ENCODE data around the gene FARP1.

The FARP1 gene

GRCh38 chr13:98467263-98467985, 324.5 kb downstream of the FARP1 start:
- Histone ChIP-seq H3K9me3 (ENCODE audit: control insufficient read depth, low read length) (no peaks in the 10 kb centered on the region), H3K9ac (ENCODE audit: low read length) (no peak overlapping the region), H3K27me3 (ENCODE audit: control insufficient read depth, insufficient read depth, low read length) (no peaks in the 10 kb centered on the region), H3K4me3 (ENCODE audit: low read length) (no peak overlapping the region), H3K36me3 (ENCODE audit: control insufficient read depth, insufficient read depth, low read length) (peaks cover 35% of the 10 kb centered on the region), H3K4me1 (ENCODE audit: control insufficient read depth, insufficient read depth, low read length) (peaks cover 41% of the 10 kb centered on the region)

- no peak overlapping the region for H3K4me3 ChIP-seq (ENCODE audit: low read length)
- no peaks in the 10 kb centered on the region for H3K27me3 ChIP-seq (ENCODE audit: control insufficient read depth, insufficient read depth, low read length)
- H3K4me1 ChIP-seq (ENCODE audit: control insufficient read depth, insufficient read depth, low read length) = peaks cover 49% of the 10 kb centered on the region
- peaks cover 32% of the 10 kb centered on the region for H3K36me3 ChIP-seq (ENCODE audit: control insufficient read depth, insufficient read depth, low read length)
- H3K9ac ChIP-seq (ENCODE audit: low read length) = no peak overlapping the region
- no peaks in the 10 kb centered on the region for H3K9me3 ChIP-seq (ENCODE audit: control insufficient read depth, low read length)
Measured at GRCh38 chr13:98468361-98468760, 325.5 kb downstream of the FARP1 start.

- Histone ChIP-seq H3K4me1 (ENCODE audit: control insufficient read depth, insufficient read depth, low read length) (peaks cover 55% of the 10 kb centered on the region), H3K4me3 (ENCODE audit: low read length) (no peak overlapping the region), H3K27me3 (ENCODE audit: control insufficient read depth, insufficient read depth, low read length) (no peaks in the 10 kb centered on the region), H3K36me3 (ENCODE audit: control insufficient read depth, insufficient read depth, low read length) (peaks cover 29% of the 10 kb centered on the region), H3K9me3 (ENCODE audit: control insufficient read depth, low read length) (no peaks in the 10 kb centered on the region), H3K9ac (ENCODE audit: low read length) (no peak overlapping the region)
Measured at GRCh38 chr13:98468929-98469328, 326.0 kb downstream of the FARP1 start.

- Histone ChIP-seq H3K36me3 (ENCODE audit: control insufficient read depth, insufficient read depth, low read length) (peaks cover 29% of the 10 kb centered on the region), H3K27me3 (ENCODE audit: control insufficient read depth, insufficient read depth, low read length) (no peaks in the 10 kb centered on the region), H3K9me3 (ENCODE audit: control insufficient read depth, low read length) (no peaks in the 10 kb centered on the region), H3K9ac (ENCODE audit: low read length) (no peak overlapping the region), H3K4me1 (ENCODE audit: control insufficient read depth, insufficient read depth, low read length) (peaks cover 61% of the 10 kb centered on the region), H3K4me3 (ENCODE audit: low read length) (no peak overlapping the region)
Measured at GRCh38 chr13:98470920-98471319, 328.0 kb downstream of the FARP1 start.

- peaks cover 62% of the 10 kb centered on the region for H3K4me1 ChIP-seq (ENCODE audit: control insufficient read depth, insufficient read depth, low read length)
- H3K27me3 ChIP-seq (ENCODE audit: control insufficient read depth, insufficient read depth, low read length) = no peaks in the 10 kb centered on the region
- H3K4me3 ChIP-seq (ENCODE audit: low read length) = no peak overlapping the region
- peaks cover 29% of the 10 kb centered on the region for H3K36me3 ChIP-seq (ENCODE audit: control insufficient read depth, insufficient read depth, low read length)
- peak overlapping the region; percentile 46 for H3K9ac ChIP-seq (ENCODE audit: low read length)
- no peaks in the 10 kb centered on the region for H3K9me3 ChIP-seq (ENCODE audit: control insufficient read depth, low read length)
Measured at GRCh38 chr13:98471934-98472333, 329.0 kb downstream of the FARP1 start.

GRCh38 chr13:98473135-98473787, 330.4 kb downstream of the FARP1 start:
- H3K4me3 ChIP-seq (ENCODE audit: low read length) = no peak overlapping the region
- peaks cover 19% of the 10 kb centered on the region for H3K36me3 ChIP-seq (ENCODE audit: control insufficient read depth, insufficient read depth, low read length)
- H3K4me1 ChIP-seq (ENCODE audit: control insufficient read depth, insufficient read depth, low read length) = peaks cover 61% of the 10 kb centered on the region
- no peaks in the 10 kb centered on the region for H3K9me3 ChIP-seq (ENCODE audit: control insufficient read depth, low read length)
- no peak overlapping the region for H3K9ac ChIP-seq (ENCODE audit: low read length)
- no peaks in the 10 kb centered on the region for H3K27me3 ChIP-seq (ENCODE audit: control insufficient read depth, insufficient read depth, low read length)

- H3K9me3 ChIP-seq (ENCODE audit: control insufficient read depth, low read length) = no peaks in the 10 kb centered on the region
- H3K4me1 ChIP-seq (ENCODE audit: control insufficient read depth, insufficient read depth, low read length) = peaks cover 63% of the 10 kb centered on the region
- peaks cover 14% of the 10 kb centered on the region for H3K36me3 ChIP-seq (ENCODE audit: control insufficient read depth, insufficient read depth, low read length)
- no peak overlapping the region for H3K4me3 ChIP-seq (ENCODE audit: low read length)
- no peak overlapping the region for H3K9ac ChIP-seq (ENCODE audit: low read length)
- no peaks in the 10 kb centered on the region for H3K27me3 ChIP-seq (ENCODE audit: control insufficient read depth, insufficient read depth, low read length)
Measured at GRCh38 chr13:98473788-98474144, 330.9 kb downstream of the FARP1 start.

- H3K27me3 ChIP-seq (ENCODE audit: control insufficient read depth, insufficient read depth, low read length) = no peaks in the 10 kb centered on the region
- no peaks in the 10 kb centered on the region for H3K9me3 ChIP-seq (ENCODE audit: control insufficient read depth, low read length)
- peaks cover 14% of the 10 kb centered on the region for H3K36me3 ChIP-seq (ENCODE audit: control insufficient read depth, insufficient read depth, low read length)
- H3K4me3 ChIP-seq (ENCODE audit: low read length) = no peak overlapping the region
- H3K4me1 ChIP-seq (ENCODE audit: control insufficient read depth, insufficient read depth, low read length) = peaks cover 63% of the 10 kb centered on the region
- no peak overlapping the region for H3K9ac ChIP-seq (ENCODE audit: low read length)
Measured at GRCh38 chr13:98474292-98474691, 331.4 kb downstream of the FARP1 start.

- no peaks in the 10 kb centered on the region for H3K27me3 ChIP-seq (ENCODE audit: control insufficient read depth, insufficient read depth, low read length)
- no peak overlapping the region for H3K4me3 ChIP-seq (ENCODE audit: low read length)
- H3K36me3 ChIP-seq (ENCODE audit: control insufficient read depth, insufficient read depth, low read length) = peaks cover 14% of the 10 kb centered on the region
- no peak overlapping the region for H3K9ac ChIP-seq (ENCODE audit: low read length)
- no peaks in the 10 kb centered on the region for H3K9me3 ChIP-seq (ENCODE audit: control insufficient read depth, low read length)
- H3K4me1 ChIP-seq (ENCODE audit: control insufficient read depth, insufficient read depth, low read length) = peaks cover 63% of the 10 kb centered on the region
Measured at GRCh38 chr13:98474761-98475160, 331.9 kb downstream of the FARP1 start.

GRCh38 chr13:98475522-98475921, 332.6 kb downstream of the FARP1 start:
- no peak overlapping the region for H3K9ac ChIP-seq (ENCODE audit: low read length)
- H3K36me3 ChIP-seq (ENCODE audit: control insufficient read depth, insufficient read depth, low read length) = peaks cover 14% of the 10 kb centered on the region
- H3K4me1 ChIP-seq (ENCODE audit: control insufficient read depth, insufficient read depth, low read length) = peaks cover 63% of the 10 kb centered on the region
- no peaks in the 10 kb centered on the region for H3K9me3 ChIP-seq (ENCODE audit: control insufficient read depth, low read length)
- H3K4me3 ChIP-seq (ENCODE audit: low read length) = no peak overlapping the region
- no peaks in the 10 kb centered on the region for H3K27me3 ChIP-seq (ENCODE audit: control insufficient read depth, insufficient read depth, low read length)

GRCh38 chr13:98476106-98476505, 333.2 kb downstream of the FARP1 start:
- Histone ChIP-seq H3K4me1 (ENCODE audit: control insufficient read depth, insufficient read depth, low read length) (peaks cover 60% of the 10 kb centered on the region), H3K4me3 (ENCODE audit: low read length) (no peak overlapping the region), H3K9me3 (ENCODE audit: control insufficient read depth, low read length) (no peaks in the 10 kb centered on the region), H3K27me3 (ENCODE audit: control insufficient read depth, insufficient read depth, low read length) (no peaks in the 10 kb centered on the region), H3K36me3 (ENCODE audit: control insufficient read depth, insufficient read depth, low read length) (peaks cover 11% of the 10 kb centered on the region), H3K9ac (ENCODE audit: low read length) (no peak overlapping the region)

- no peak overlapping the region for H3K9ac ChIP-seq (ENCODE audit: low read length)
- no peaks in the 10 kb centered on the region for H3K9me3 ChIP-seq (ENCODE audit: control insufficient read depth, low read length)
- no peaks in the 10 kb centered on the region for H3K27me3 ChIP-seq (ENCODE audit: control insufficient read depth, insufficient read depth, low read length)
- peaks cover 61% of the 10 kb centered on the region for H3K4me1 ChIP-seq (ENCODE audit: control insufficient read depth, insufficient read depth, low read length)
- peaks cover 7% of the 10 kb centered on the region for H3K36me3 ChIP-seq (ENCODE audit: control insufficient read depth, insufficient read depth, low read length)
- no peak overlapping the region for H3K4me3 ChIP-seq (ENCODE audit: low read length)
Measured at GRCh38 chr13:98476538-98476966, 333.7 kb downstream of the FARP1 start.

Measured in mucosa of stomach (tissue), 1 donor.